Right atrium auricular region (tissue), 2 donors: ENCODE measurements around the gene INTS4. TPM values are rescaled to one million over a fixed set of nuclear protein-coding genes. Genes with fewer than 3 reads are reported as not detected.

Source experiments
- DNase-seq: peaks from one replicate; pipeline ENCODE4 v3.0.0-alpha.2; 2019; ENCODE audit warnings: low spot score
- H3K27ac ChIP-seq, 2 donors: fragments of 200-600 bp; sonication (generic); 1 replicate in 1 of 2; 2 replicates in 1 of 2; pipeline ENCODE4 v1.5.1; 2016 to 2019
- H3K27me3 ChIP-seq, 2 donors: fragments of 200-600 bp; sonication (generic); one replicate each; pipeline versions ENCODE4 v1.5.1 to v1.6.0; 2017 to 2019
- H3K36me3 ChIP-seq: fragments of 200-600 bp; sonication (generic); one replicate; pipeline ENCODE4 v1.5.1; 2016
- H3K4me1 ChIP-seq, 2 donors: fragments of 200-600 bp; sonication (generic); one replicate each; pipeline versions ENCODE4 v1.5.1 to v1.6.0; 2017 to 2019
- H3K4me3 ChIP-seq, 2 donors: fragments of 200-600 bp; sonication (generic); 1 replicate in 1 of 2; 2 replicates in 1 of 2; pipeline ENCODE4 v1.5.1; 2017 to 2019; ENCODE audit warnings: mild to moderate bottlenecking in 1 of 2, moderate library complexity in 1 of 2
- H3K9me3 ChIP-seq, 2 donors: fragments of 200-600 bp; sonication (generic); one replicate each; pipeline ENCODE4 v1.5.1; 2019
- total RNA-seq, 2 donors: library from RNA; depleted of rRNA; stranded (reverse); fragments of >200 nt; gene quantifications; one replicate each; pipeline ENCODE4 v1.1.0, GENCODE V29; 2016
- TF ChIP-seq, protein P1 (sequence below), 2 donors: fragments of 200-600 bp; sonication (generic); IDR thresholded peaks; one replicate each; pipeline ENCODE4 v1.5.1; 2019; ENCODE audit warnings: antibody characterized with exemption in 2 of 2

Gene INTS4
- total RNA-seq, 2 donors from 2014 or later: 9.9 to 12.3 TPM

DNA sequence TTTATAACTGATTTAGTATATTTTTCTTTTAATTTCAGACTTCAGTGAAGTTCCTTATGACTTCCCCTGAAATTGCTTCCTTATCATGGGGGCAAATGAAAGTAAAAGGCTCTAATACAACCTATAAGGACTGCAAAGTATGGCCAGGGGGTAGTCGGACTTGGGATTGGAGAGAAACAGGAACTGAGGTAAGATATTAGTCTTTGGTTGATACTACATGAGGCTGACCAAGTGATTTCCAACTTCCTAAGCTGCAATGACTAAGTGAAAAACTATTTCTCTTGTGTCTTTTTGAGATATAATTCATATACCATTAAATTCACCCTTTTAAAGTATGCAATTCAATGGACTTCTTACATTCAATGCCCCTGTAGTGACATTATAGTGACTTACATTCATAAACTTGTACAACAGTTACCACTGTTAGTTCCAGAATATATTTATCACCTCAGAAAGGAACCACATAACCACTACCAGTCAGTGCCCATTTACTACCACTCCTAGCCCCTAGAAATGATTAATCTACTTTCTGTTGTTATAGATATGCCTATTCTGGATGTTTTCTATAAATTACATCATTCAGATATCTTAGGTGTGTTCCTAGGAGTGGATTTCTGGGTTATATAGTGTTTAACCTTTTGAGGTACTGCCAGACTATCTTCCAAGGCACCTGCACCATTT, 151.9 kb downstream of the INTS4 start:
- H3K27me3 ChIP-seq: no peaks in the 10 kb centered on the region
- no peak overlapping the region for H3K4me3 ChIP-seq
- DNase-seq: no peak
- H3K4me1 ChIP-seq: no peaks in the 10 kb centered on the region
- TF ChIP-seq, protein P1, sequence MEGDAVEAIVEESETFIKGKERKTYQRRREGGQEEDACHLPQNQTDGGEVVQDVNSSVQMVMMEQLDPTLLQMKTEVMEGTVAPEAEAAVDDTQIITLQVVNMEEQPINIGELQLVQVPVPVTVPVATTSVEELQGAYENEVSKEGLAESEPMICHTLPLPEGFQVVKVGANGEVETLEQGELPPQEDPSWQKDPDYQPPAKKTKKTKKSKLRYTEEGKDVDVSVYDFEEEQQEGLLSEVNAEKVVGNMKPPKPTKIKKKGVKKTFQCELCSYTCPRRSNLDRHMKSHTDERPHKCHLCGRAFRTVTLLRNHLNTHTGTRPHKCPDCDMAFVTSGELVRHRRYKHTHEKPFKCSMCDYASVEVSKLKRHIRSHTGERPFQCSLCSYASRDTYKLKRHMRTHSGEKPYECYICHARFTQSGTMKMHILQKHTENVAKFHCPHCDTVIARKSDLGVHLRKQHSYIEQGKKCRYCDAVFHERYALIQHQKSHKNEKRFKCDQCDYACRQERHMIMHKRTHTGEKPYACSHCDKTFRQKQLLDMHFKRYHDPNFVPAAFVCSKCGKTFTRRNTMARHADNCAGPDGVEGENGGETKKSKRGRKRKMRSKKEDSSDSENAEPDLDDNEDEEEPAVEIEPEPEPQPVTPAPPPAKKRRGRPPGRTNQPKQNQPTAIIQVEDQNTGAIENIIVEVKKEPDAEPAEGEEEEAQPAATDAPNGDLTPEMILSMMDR (IDR thresholded peaks at IDR 0.05): no peak
- H3K36me3 ChIP-seq: peaks cover 43% of the 10 kb centered on the region
- H3K27ac ChIP-seq: no peak overlapping the region
- peaks cover 0 to 10% of the 10 kb centered on the region in 2 donors for H3K9me3 ChIP-seq

DNA sequence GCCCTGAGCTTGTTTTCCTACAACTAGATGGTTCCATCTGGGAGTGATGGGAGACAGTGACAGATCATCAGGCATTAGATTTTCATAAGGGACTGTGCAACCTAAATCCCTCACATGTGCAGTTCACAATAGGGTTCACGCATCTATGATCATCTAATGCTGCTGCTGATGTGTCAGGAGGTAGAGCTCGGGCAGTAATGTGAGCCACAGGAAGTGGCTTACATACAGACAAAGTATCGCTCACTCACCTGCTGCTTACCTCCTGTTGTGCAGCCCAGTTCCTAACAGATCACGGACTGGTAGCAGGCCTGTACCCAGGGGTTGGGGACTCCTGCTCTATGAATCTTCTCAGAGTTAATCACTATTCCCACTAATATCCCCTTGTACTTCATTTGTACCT, 161.2 kb downstream of the INTS4 start:
- no peaks in the 10 kb centered on the region for H3K4me1 ChIP-seq
- H3K4me3 ChIP-seq: no peak overlapping the region
- H3K27ac ChIP-seq: no peak overlapping the region
- no peaks in the 10 kb centered on the region for H3K9me3 ChIP-seq
- TF ChIP-seq, protein P1 (IDR thresholded peaks at IDR 0.05): no peak
- H3K36me3 ChIP-seq: peaks cover 6% of the 10 kb centered on the region
- DNase-seq: no peak
- H3K27me3 ChIP-seq: no peaks in the 10 kb centered on the region

DNA sequence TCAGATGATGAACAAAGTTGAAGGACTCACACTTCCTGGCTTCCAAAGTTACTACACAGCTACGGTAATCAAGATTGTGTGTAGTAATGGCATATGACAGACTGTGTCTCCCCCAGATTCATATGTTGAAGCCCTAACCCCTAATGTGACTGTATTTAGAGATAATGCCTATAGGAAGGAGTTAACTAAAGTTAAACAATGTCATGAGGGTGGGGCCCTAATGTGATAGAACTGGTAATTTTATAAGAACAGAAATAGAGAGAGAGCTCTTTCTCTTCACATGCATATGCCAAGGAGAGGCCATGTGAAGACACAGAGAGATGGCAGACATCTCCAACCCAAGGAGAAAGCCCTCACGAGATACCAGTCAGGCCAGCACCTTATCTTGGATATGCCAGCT, 165.5 kb downstream of the INTS4 start:
- Histone ChIP-seq H3K4me3 (no peak overlapping the region), H3K27ac (no peak overlapping the region), H3K9me3 (no peaks in the 10 kb centered on the region), H3K36me3 (no peaks in the 10 kb centered on the region), H3K4me1 (peaks cover 0 to 3% of the 10 kb centered on the region in 2 donors), H3K27me3 (no peaks in the 10 kb centered on the region)
- DNase-seq: no peak
- TF ChIP-seq, protein P1 (IDR thresholded peaks at IDR 0.05): no peak

Other genes with a start within 250 kb of the INTS4 start
- 10 to 100 TPM; 37.8 to 49.9 TPM for gene RSF1, start 173.9 kb downstream of the INTS4 start, total RNA-seq
- gene AAMDC, start 173.5 kb downstream of the INTS4 start, total RNA-seq: 100 to 1,000 TPM; 103 to 113 TPM
- gene KCTD14, start 28.6 kb upstream of the INTS4 start, total RNA-seq: 1 to 10 TPM in 1 of 2 donors, under 1 TPM in 1; 0.59 to 3.6 TPM
- 1 to 10 TPM in 1 of 2 donors, not detected in 1; 1.9 TPM for gene THRSP, start 69.2 kb upstream of the INTS4 start, total RNA-seq
- 100 to 1,000 TPM; 154 to 163 TPM for gene NDUFC2, start 85.2 kb upstream of the INTS4 start, total RNA-seq
- 10 to 100 TPM; 16.5 to 22.5 TPM for gene ALG8, start 145.0 kb upstream of the INTS4 start, total RNA-seq
- gene KCTD21, start 194.0 kb upstream of the INTS4 start, total RNA-seq: 10 to 100 TPM in 1 of 2 donors, 1 to 10 TPM in 1; 9.8 to 12.9 TPM
- gene USP35, start 194.3 kb upstream of the INTS4 start, total RNA-seq: 1 to 10 TPM; 8.0 to 8.6 TPM